UCSD-AML1 (cell line): ENCODE data around the gene PTPRCAP.
"Not testable (repeated sequence)": the region's sequence is repeated elsewhere in the genome, so short reads cannot be mapped to it uniquely, and the experiment has no call there.

Experiments used
- DNase-seq: peaks from one replicate; lab custom pipeline; 2025; ENCODE audit not compliant: unreplicated experiment; lab: John Stamatoyannopoulos, UW

The PTPRCAP gene

GRCh38 chr11:67428052-67429001 is 9.2 kb downstream of the PTPRCAP start, which contains the start of gene RPS6KB2:
Gene RPS6KB2, plus strand, starts transcription at chr11:67428494. Its CDS starts 52 bp downstream, at chr11:67428546.
- peak; percentile 96 for DNase-seq

GRCh38 chr11:67427364-67427859 is 10.1 kb downstream of the PTPRCAP start:
- not testable (repeated sequence) for DNase-seq

- DNase-seq = no peak
Measured at GRCh38 chr11:67423891-67424613, 13.4 kb downstream of the PTPRCAP start.

- DNase-seq = no peak
Measured at GRCh38 chr11:67423466-67423865, 14.0 kb downstream of the PTPRCAP start.

GRCh38 chr11:67422891-67423290 is 14.6 kb downstream of the PTPRCAP start:
- no peak for DNase-seq

GRCh38 chr11:67421430-67422031 is 16.0 kb downstream of the PTPRCAP start:
- no peak for DNase-seq

- DNase-seq = peak; percentile 95
Measured at GRCh38 chr11:67420646-67421429, 16.6 kb downstream of the PTPRCAP start.

GRCh38 chr11:67420147-67420645 is 17.3 kb downstream of the PTPRCAP start:
- no peak for DNase-seq

- DNase-seq = no peak
Measured at GRCh38 chr11:67419325-67420049, 18.0 kb downstream of the PTPRCAP start.

- no peak for DNase-seq
Measured at GRCh38 chr11:67418476-67419281, 18.8 kb downstream of the PTPRCAP start.

GRCh38 chr11:67417425-67417824 is 20.1 kb downstream of the PTPRCAP start:
- no peak for DNase-seq

- peak; percentile 32 for DNase-seq
Measured at GRCh38 chr11:67416416-67417335, 20.8 kb downstream of the PTPRCAP start.

- no peak for DNase-seq
Measured at GRCh38 chr11:67415501-67416304, 21.8 kb downstream of the PTPRCAP start, which contains the start of gene CARNS1. Gene CARNS1, plus strand, starts transcription at chr11:67415678. Its CDS starts 522 bp downstream, at chr11:67416200.

GRCh38 chr11:67413266-67413849 is 24.1 kb downstream of the PTPRCAP start:
- DNase-seq = no peak

GRCh38 chr11:67412495-67413179 is 24.8 kb downstream of the PTPRCAP start:
- no peak for DNase-seq

- DNase-seq = no peak
Measured at GRCh38 chr11:67411785-67412152, 25.7 kb downstream of the PTPRCAP start.
